Central memory CD4-positive, alpha-beta T cell (primary cell): Measurements from ENCODE around the gene TBC1D5.

ENCODE experiments used
- DNase-seq: peaks from one replicate; pipeline ENCODE4 v3.0.0; 2022

TBC1D5 gene

GRCh38 chr3:17585394-17586325 lies 156.8 kb downstream of the TBC1D5 start:
- DNase-seq = no peak

- no peak for DNase-seq
Measured at GRCh38 chr3:17584066-17584465, 158.4 kb downstream of the TBC1D5 start.

- DNase-seq = no peak
Measured at GRCh38 chr3:17583530-17583929, 158.9 kb downstream of the TBC1D5 start.

GRCh38 chr3:17581421-17582080 lies 160.9 kb downstream of the TBC1D5 start:
- no peak for DNase-seq

GRCh38 chr3:17580901-17581300 lies 161.5 kb downstream of the TBC1D5 start:
- no peak for DNase-seq

- no peak for DNase-seq
Measured at GRCh38 chr3:17579289-17580031, 163.0 kb downstream of the TBC1D5 start.

GRCh38 chr3:17577796-17578520 lies 164.5 kb downstream of the TBC1D5 start:
- no peak for DNase-seq

- no peak for DNase-seq
Measured at GRCh38 chr3:17573396-17573795, 169.0 kb downstream of the TBC1D5 start.

- no peak for DNase-seq
Measured at GRCh38 chr3:17571686-17572085, 170.7 kb downstream of the TBC1D5 start.

GRCh38 chr3:17562845-17563244 lies 179.6 kb downstream of the TBC1D5 start:
- DNase-seq = no peak

GRCh38 chr3:17558565-17558964 lies 183.9 kb downstream of the TBC1D5 start:
- no peak for DNase-seq

- DNase-seq = no peak
Measured at GRCh38 chr3:17557749-17558463, 184.5 kb downstream of the TBC1D5 start.

GRCh38 chr3:17555525-17555924 lies 186.9 kb downstream of the TBC1D5 start:
- no peak for DNase-seq

GRCh38 chr3:17554078-17554477 lies 188.4 kb downstream of the TBC1D5 start:
- no peak for DNase-seq

- DNase-seq = no peak
Measured at GRCh38 chr3:17553080-17553479, 189.4 kb downstream of the TBC1D5 start.

- no peak for DNase-seq
Measured at GRCh38 chr3:17552351-17552750, 190.1 kb downstream of the TBC1D5 start.

- DNase-seq = no peak
Measured at GRCh38 chr3:17551895-17552294, 190.5 kb downstream of the TBC1D5 start.

- DNase-seq = no peak
Measured at GRCh38 chr3:17551333-17551732, 191.1 kb downstream of the TBC1D5 start.

- no peak for DNase-seq
Measured at GRCh38 chr3:17550624-17551023, 191.8 kb downstream of the TBC1D5 start.

GRCh38 chr3:17546500-17547255 lies 195.8 kb downstream of the TBC1D5 start:
- no peak for DNase-seq

GRCh38 chr3:17544632-17545031 lies 197.8 kb downstream of the TBC1D5 start:
- no peak for DNase-seq
